DND-41 (cell line): ENCODE measurements around the gene LCMT2.

ENCODE experiments used
- ATAC-seq: fragments of 200-7000 bp; cut with Tn5 transposase; 3 replicates; pipeline ENCODE4 v1.9.1; 2021; ENCODE audit warnings: low read depth; ENCODE audit not compliant: insufficient read depth
- DNase-seq: peaks from one replicate; pipeline ENCODE4 v3.0.0-alpha.2; 2020
- H2AFZ ChIP-seq: 2 replicates; pipeline ENCODE4 v1.6.0; 2012; ENCODE audit warnings: low read depth, low read length
- H3K27ac ChIP-seq: 2 replicates; pipeline ENCODE4 v1.5.1; 2012; ENCODE audit warnings: low read length, inconsistent platforms
- H3K27me3 ChIP-seq: fragments of 200-600 bp; sonication (generic); 2 replicates; pipeline ENCODE4 v1.6.0; 2012; ENCODE audit warnings: low read length, mild to moderate bottlenecking, inconsistent platforms; ENCODE audit not compliant: insufficient read depth, poor library complexity
- H3K36me3 ChIP-seq: 2 replicates; pipeline ENCODE4 v1.5.1; 2012; ENCODE audit warnings: low read length, inconsistent platforms; ENCODE audit not compliant: insufficient read depth
- H3K4me1 ChIP-seq: 2 replicates; pipeline ENCODE4 v1.5.1; 2012; ENCODE audit warnings: mild to moderate bottlenecking, low read length; ENCODE audit not compliant: insufficient read depth
- H3K4me2 ChIP-seq: 2 replicates; pipeline ENCODE4 v1.6.0; 2012; ENCODE audit warnings: mild to moderate bottlenecking, moderate library complexity, low read length, inconsistent platforms; ENCODE audit not compliant: insufficient read depth
- H3K4me3 ChIP-seq, 2 experiments: fragments of 200-600 bp in 1 of 2; shearing (Covaris generic) in 1 of 2; 2 replicates each; pipeline ENCODE4 v1.5.1; 2012 to 2016; ENCODE audit warnings: inconsistent platforms in 2 of 2, low read length in 2 of 2, mild to moderate bottlenecking in 2 of 2, low read depth in 1 of 2, moderate library complexity in 1 of 2
- H3K79me2 ChIP-seq: 2 replicates; pipeline ENCODE4 v1.6.0; 2012; ENCODE audit warnings: low read length, inconsistent platforms; ENCODE audit not compliant: insufficient read depth
- H3K9ac ChIP-seq: 2 replicates; pipeline ENCODE4 v1.6.0; 2012; ENCODE audit warnings: low read depth, mild to moderate bottlenecking, inconsistent platforms, low read length, moderate library complexity
- H3K9me3 ChIP-seq: 2 replicates; pipeline ENCODE4 v1.5.1; 2012; ENCODE audit warnings: low read length, moderate library complexity, mild to moderate bottlenecking, inconsistent platforms; ENCODE audit not compliant: insufficient read depth, severe bottlenecking
- H4K20me1 ChIP-seq: 2 replicates; pipeline ENCODE4 v1.6.0; 2012; ENCODE audit warnings: low read length; ENCODE audit not compliant: insufficient read depth
- EZH2 ChIP-seq: IDR thresholded peaks from 3 replicates; pipeline ENCODE4 v1.6.1; 2012; ENCODE audit warnings: borderline replicate concordance, low read depth, mild to moderate bottlenecking, moderate library complexity, low read length, inconsistent platforms; ENCODE audit not compliant: severe bottlenecking
- TF ChIP-seq, protein P1 (sequence below): IDR thresholded peaks from 2 replicates; pipeline ENCODE4 v1.5.1; 2012; ENCODE audit warnings: borderline replicate concordance, low read length, moderate library complexity, mild to moderate bottlenecking; ENCODE audit not compliant: poor library complexity, severe bottlenecking; ENCODE audit errors: extremely low read depth

LCMT2 gene

DNA sequence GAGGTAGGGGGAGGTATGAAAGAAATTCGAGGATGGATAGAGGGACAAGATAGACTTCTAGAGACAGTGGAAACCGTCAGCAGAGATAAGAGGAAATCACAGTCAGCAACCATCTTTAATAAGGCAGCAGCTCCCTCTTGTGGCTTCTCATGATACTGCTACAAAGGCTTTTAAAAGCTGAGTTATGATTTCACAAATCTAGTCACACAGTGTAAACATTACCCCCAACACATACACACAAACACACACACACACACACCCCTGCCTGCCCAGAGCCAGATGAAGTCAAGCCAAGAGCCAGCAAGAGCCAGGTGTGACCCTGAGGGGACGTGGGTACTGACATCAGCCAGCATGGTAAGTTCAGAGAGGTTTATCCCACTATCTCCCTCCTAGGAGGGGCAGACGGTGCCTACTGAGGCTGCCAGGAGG is 44.8 kb downstream of the LCMT2 start:
- H3K9me3 ChIP-seq: no peaks in the 10 kb centered on the region
- no peak overlapping the region for H3K4me2 ChIP-seq
- DNase-seq: peak; percentile 61
- no peaks in the 10 kb centered on the region for H3K36me3 ChIP-seq
- no peak overlapping the region for H3K27ac ChIP-seq
- H2AFZ ChIP-seq: peak overlapping the region; percentile 45; the same call in 1 of the 2 replicates
- no peak for TF ChIP-seq EZH2
- TF ChIP-seq, protein P1, sequence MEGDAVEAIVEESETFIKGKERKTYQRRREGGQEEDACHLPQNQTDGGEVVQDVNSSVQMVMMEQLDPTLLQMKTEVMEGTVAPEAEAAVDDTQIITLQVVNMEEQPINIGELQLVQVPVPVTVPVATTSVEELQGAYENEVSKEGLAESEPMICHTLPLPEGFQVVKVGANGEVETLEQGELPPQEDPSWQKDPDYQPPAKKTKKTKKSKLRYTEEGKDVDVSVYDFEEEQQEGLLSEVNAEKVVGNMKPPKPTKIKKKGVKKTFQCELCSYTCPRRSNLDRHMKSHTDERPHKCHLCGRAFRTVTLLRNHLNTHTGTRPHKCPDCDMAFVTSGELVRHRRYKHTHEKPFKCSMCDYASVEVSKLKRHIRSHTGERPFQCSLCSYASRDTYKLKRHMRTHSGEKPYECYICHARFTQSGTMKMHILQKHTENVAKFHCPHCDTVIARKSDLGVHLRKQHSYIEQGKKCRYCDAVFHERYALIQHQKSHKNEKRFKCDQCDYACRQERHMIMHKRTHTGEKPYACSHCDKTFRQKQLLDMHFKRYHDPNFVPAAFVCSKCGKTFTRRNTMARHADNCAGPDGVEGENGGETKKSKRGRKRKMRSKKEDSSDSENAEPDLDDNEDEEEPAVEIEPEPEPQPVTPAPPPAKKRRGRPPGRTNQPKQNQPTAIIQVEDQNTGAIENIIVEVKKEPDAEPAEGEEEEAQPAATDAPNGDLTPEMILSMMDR: peak; percentile 89
- ATAC-seq: peak; percentile 77
- H3K9ac ChIP-seq: no peak overlapping the region
- H3K4me3 ChIP-seq: no peak overlapping the region
- no peaks in the 10 kb centered on the region for H3K79me2 ChIP-seq
- H3K4me1 ChIP-seq: no peaks in the 10 kb centered on the region
- H3K27me3 ChIP-seq: no peaks in the 10 kb centered on the region
- no peaks in the 10 kb centered on the region for H4K20me1 ChIP-seq

DNA sequence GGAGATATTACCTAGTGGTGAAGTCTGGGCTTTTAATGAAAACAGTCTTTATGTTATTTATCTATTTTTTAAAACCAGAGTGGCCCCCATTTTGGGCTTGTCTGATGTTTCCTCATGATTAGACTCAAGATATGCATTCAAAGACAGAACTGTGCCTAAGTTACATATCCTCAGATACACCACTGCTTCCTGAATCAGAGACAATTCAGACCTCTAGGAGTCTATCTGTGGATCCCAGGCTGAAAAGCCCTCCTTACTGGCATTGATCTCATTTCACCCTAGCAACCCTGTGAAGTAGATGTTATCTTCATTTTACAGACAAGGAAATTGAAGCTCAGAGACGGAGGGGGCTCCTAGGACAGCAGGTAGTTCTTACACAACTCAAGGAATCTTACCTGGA is 46.8 kb downstream of the LCMT2 start:
- no peaks in the 10 kb centered on the region for H4K20me1 ChIP-seq
- no peak for TF ChIP-seq EZH2
- TF ChIP-seq, protein P1: no peak
- H3K27me3 ChIP-seq: no peaks in the 10 kb centered on the region
- DNase-seq (no peak), ATAC-seq (no peak)
- H2AFZ ChIP-seq: no peak overlapping the region
- H3K9me3 ChIP-seq: no peaks in the 10 kb centered on the region
- no peak overlapping the region for H3K9ac ChIP-seq
- no peaks in the 10 kb centered on the region for H3K36me3 ChIP-seq
- H3K27ac ChIP-seq: no peak overlapping the region
- H3K4me3 ChIP-seq: no peak overlapping the region
- H3K79me2 ChIP-seq: no peaks in the 10 kb centered on the region
- H3K4me2 ChIP-seq: no peak overlapping the region
- no peaks in the 10 kb centered on the region for H3K4me1 ChIP-seq

DNA sequence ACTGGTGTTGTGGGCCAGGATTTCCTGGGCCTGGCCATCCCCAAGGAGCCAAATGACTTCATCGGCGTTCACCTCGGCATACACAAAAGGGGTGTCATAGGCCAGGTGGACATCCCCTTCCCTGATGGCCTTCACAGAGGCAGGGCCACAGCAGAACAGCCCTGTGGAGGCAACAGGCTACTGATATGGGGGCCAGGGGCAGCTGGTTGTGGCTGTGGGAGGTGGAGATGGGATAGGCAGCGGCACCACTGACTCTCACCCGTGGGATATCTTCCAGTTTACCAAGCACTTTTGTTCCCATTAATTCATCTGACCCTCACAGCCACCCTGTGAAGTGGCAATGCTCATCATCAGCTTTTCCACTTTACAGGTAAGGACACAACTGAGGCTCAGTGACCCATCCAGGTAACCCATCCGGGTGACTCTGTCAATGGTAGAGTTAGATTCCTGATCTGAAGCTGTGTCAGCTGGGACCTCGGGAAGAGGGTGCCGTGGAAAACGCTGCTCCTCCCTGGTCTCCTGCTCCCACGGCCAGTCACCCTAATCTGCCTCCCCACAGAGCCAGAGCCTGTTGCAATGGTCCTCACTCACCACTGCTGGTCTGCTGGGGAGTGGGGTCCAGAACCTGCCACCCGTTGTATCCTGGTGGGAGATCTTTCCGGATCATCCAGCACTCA is 48.3 kb downstream of the LCMT2 start:
- TF ChIP-seq, protein P1: no peak
- no peak for TF ChIP-seq EZH2
- H3K79me2 ChIP-seq: no peaks in the 10 kb centered on the region
- DNase-seq: no peak
- H3K27me3 ChIP-seq: no peaks in the 10 kb centered on the region
- no peaks in the 10 kb centered on the region for H3K4me1 ChIP-seq
- no peaks in the 10 kb centered on the region for H3K36me3 ChIP-seq
- no peaks in the 10 kb centered on the region for H4K20me1 ChIP-seq
- H3K9ac ChIP-seq: no peak overlapping the region
- no peak for ATAC-seq
- no peak overlapping the region for H3K4me2 ChIP-seq
- no peak overlapping the region for H2AFZ ChIP-seq
- H3K27ac ChIP-seq: no peak overlapping the region
- H3K9me3 ChIP-seq: no peaks in the 10 kb centered on the region
- no peak overlapping the region for H3K4me3 ChIP-seq

DNA sequence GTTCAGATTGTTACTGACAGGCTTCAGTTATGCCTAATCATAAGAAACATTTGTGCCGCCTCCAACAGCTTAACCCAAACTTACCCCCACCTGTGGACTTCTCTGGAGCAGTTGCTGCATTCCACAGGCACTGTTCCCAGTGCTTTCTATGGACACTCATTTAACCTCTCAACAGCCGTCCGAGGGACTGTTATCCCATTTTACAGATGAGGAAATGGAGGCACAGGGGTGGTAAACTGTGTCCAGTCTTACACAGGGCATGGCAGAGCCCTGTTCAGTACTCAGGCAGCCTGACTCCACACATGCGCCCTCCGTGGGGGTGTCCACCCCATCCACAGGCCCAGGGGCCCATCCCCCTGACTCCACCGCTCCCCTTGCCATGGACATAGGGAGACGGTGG is 49.4 kb downstream of the LCMT2 start:
- no peak overlapping the region for H3K4me3 ChIP-seq
- no peaks in the 10 kb centered on the region for H3K79me2 ChIP-seq
- TF ChIP-seq EZH2: no peak
- TF ChIP-seq, protein P1: no peak
- DNase-seq: no peak
- H2AFZ ChIP-seq: no peak overlapping the region
- H3K9ac ChIP-seq: no peak overlapping the region
- H3K9me3 ChIP-seq: no peaks in the 10 kb centered on the region
- H3K27ac ChIP-seq: no peak overlapping the region
- no peaks in the 10 kb centered on the region for H3K36me3 ChIP-seq
- no peaks in the 10 kb centered on the region for H3K4me1 ChIP-seq
- H3K27me3 ChIP-seq: no peaks in the 10 kb centered on the region
- no peak for ATAC-seq
- no peak overlapping the region for H3K4me2 ChIP-seq
- no peaks in the 10 kb centered on the region for H4K20me1 ChIP-seq
